GM13976 (cell line): ENCODE results near the gene NEU4.
"Not testable (repeated sequence)": the region's sequence is repeated elsewhere in the genome, so short reads cannot be mapped to it uniquely, and the experiment has no call there.

Experiments used
- DNase-seq: peaks from one replicate; pipeline ENCODE4 v3.0.0; 2012; ENCODE audit warnings: low spot score
- CTCF ChIP-seq: IDR thresholded peaks from 2 replicates; pipeline ENCODE4 v1.5.1; 2012; ENCODE audit warnings: borderline replicate concordance, mild to moderate bottlenecking; ENCODE audit not compliant: insufficient read depth; ENCODE audit errors: extremely low read depth, missing control alignments, control extremely low read depth
- in situ Hi-C: fragments of 300-500 bp; cut with MboI; formaldehyde crosslinking; loops from one replicate; pipeline ENCODE4 v1.12.0; 2022; ENCODE audit warnings: low sequenced_read_pairs, mixed read lengths, inconsistent platforms; ENCODE audit not compliant: unreplicated experiment

Gene NEU4

GRCh38 chr2:241788135-241788534 lies 20.9 kb upstream of the NEU4 start:
- in situ Hi-C loops = no loop called here
- no peak for TF ChIP-seq CTCF
- DNase-seq = no peak

GRCh38 chr2:241788572-241788971 lies 20.4 kb upstream of the NEU4 start:
- DNase-seq = peak; percentile 36
- in situ Hi-C loops = no loop called here
- TF ChIP-seq CTCF = no peak

- DNase-seq, in situ Hi-C loops: not testable (repeated sequence)
Observed at GRCh38 chr2:241791385-241791784, 17.6 kb upstream of the NEU4 start.

- in situ Hi-C loops = no loop called here
- no peak for TF ChIP-seq CTCF
- no peak for DNase-seq
Observed at GRCh38 chr2:241793385-241793784, 15.6 kb upstream of the NEU4 start.

GRCh38 chr2:241794250-241794823 lies 14.7 kb upstream of the NEU4 start:
- no peak for TF ChIP-seq CTCF
- DNase-seq = peak; percentile 13
- in situ Hi-C loops = no loop called here

- in situ Hi-C loops = no loop called here
- peak; percentile 13 for DNase-seq
- TF ChIP-seq CTCF = no peak
Observed at GRCh38 chr2:241795021-241795999, 13.7 kb upstream of the NEU4 start.

- in situ Hi-C loops = no loop called here
- TF ChIP-seq CTCF = no peak
- peak; percentile 22 for DNase-seq
Observed at GRCh38 chr2:241796209-241796608, 12.8 kb upstream of the NEU4 start.
